ENCODE data around the gene LCA5. TPM values are rescaled to one million over a fixed set of nuclear protein-coding genes. Genes with fewer than 3 reads are reported as not detected.

LCA5 gene
- total RNA-seq, 1 donor from 2014 or later: 1.8 TPM

DNA sequence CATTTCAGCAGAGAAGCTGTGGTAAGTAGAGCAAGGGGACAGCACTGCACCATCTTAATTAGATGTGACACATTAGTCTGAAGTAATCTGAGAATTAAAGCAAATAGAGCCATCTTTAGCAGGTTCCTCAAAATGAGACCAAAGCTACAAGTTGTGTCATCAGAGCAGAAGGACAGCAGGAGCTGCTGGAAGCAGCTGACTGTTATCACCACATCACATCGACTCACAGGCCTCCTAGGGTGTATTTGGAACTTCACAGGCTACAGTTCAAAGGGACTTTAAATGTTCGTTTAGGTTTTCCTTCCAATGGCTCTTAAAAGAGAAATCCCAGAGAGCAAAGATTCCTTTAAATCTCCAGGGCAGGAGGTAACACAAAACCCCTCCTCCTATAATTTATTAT is 69.5 kb downstream of the LCA5 start:
- no peak overlapping the region for H3K27ac ChIP-seq (replicated peaks)
- no peak for TF ChIP-seq CTCF (IDR thresholded peaks at IDR 0.05; ENCODE audit: borderline replicate concordance)
- H3K27me3 ChIP-seq (ENCODE audit: low read depth): no peaks in the 10 kb centered on the region
- no peaks in the 10 kb centered on the region for H3K36me3 ChIP-seq
- no peak for DNase-seq
- H3K4me1 ChIP-seq: no peaks in the 10 kb centered on the region
- intact Hi-C loops (cut with micrococcal nuclease): no loop called here
- H3K4me3 ChIP-seq: no peak overlapping the region
- H3K9me3 ChIP-seq (replicated peaks): no peaks in the 10 kb centered on the region

DNA sequence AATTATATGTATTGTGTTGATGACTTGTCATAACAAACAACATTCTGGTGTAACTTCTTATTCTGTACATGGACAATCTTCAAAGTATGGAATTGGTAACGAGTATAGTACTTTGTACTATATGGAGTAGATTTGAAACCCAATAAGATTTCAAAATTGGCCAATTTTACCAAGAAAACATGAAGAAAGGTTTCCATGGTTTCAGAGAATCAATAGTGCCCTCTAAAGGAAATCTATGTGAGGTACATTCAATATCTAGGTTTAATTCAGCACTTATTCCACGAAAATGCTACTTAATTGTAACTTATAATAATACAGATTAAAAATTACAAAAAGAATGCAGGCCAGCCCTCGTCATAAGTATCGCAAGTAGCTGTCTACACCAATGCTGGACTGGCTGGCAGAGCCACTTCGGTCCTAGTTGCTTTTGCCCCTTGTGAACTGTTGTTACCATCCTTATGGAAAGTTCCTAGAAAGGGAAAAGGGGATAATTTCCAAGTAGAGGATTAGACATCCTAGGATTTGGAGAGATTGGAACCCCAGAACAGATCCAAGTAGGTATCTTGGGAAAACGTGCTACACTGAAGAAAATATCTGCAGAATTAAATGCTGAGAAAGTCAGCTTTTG is 70.9 kb downstream of the LCA5 start:
- no peaks in the 10 kb centered on the region for H3K4me1 ChIP-seq
- H3K27ac ChIP-seq (replicated peaks): no peak overlapping the region
- H3K4me3 ChIP-seq: no peak overlapping the region
- no peaks in the 10 kb centered on the region for H3K9me3 ChIP-seq (replicated peaks)
- intact Hi-C loops (cut with micrococcal nuclease): no loop called here
- no peak for DNase-seq
- H3K27me3 ChIP-seq (ENCODE audit: low read depth): no peaks in the 10 kb centered on the region
- peak; percentile 67 for TF ChIP-seq CTCF (IDR thresholded peaks at IDR 0.05; ENCODE audit: borderline replicate concordance)
- H3K36me3 ChIP-seq: no peaks in the 10 kb centered on the region

GRCh38 chr6:79465381-79465780 is 71.8 kb downstream of the LCA5 start:
- no peaks in the 10 kb centered on the region for H3K9me3 ChIP-seq (replicated peaks)
- no peak for DNase-seq
- no peak overlapping the region for H3K4me3 ChIP-seq
- H3K4me1 ChIP-seq: no peaks in the 10 kb centered on the region
- no peak for TF ChIP-seq CTCF (IDR thresholded peaks at IDR 0.05; ENCODE audit: borderline replicate concordance)
- intact Hi-C loops (cut with micrococcal nuclease): no loop called here
- H3K27me3 ChIP-seq (ENCODE audit: low read depth): no peaks in the 10 kb centered on the region
- H3K27ac ChIP-seq (replicated peaks): no peak overlapping the region
- H3K36me3 ChIP-seq: no peaks in the 10 kb centered on the region

DNA sequence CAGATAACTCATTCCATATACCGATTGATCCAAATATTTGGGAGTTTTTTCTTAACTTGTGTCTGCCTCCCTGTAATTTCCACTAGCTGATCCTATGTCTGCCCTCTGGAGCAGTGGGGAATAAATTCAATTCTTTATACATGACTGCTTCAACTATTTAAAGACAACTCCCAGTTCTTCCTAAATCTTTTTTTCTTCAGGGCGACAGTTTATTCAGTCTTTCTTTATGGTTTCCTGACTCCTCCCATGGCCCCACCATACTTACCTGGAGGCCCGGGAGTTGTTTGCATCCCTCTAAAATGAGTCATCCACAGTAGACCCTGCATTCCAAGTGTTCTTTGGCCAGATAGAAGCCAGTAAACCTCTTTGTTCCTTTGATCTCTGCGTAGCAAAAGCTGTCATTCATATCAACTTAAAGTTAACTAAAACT is 73.6 kb downstream of the LCA5 start:
- no peaks in the 10 kb centered on the region for H3K27me3 ChIP-seq (ENCODE audit: low read depth)
- H3K4me1 ChIP-seq: no peaks in the 10 kb centered on the region
- intact Hi-C loops (cut with micrococcal nuclease): no loop called here
- no peak for TF ChIP-seq CTCF (IDR thresholded peaks at IDR 0.05; ENCODE audit: borderline replicate concordance)
- H3K36me3 ChIP-seq: no peaks in the 10 kb centered on the region
- no peaks in the 10 kb centered on the region for H3K9me3 ChIP-seq (replicated peaks)
- no peak for DNase-seq
- H3K4me3 ChIP-seq: no peak overlapping the region
- no peak overlapping the region for H3K27ac ChIP-seq (replicated peaks)

DNA sequence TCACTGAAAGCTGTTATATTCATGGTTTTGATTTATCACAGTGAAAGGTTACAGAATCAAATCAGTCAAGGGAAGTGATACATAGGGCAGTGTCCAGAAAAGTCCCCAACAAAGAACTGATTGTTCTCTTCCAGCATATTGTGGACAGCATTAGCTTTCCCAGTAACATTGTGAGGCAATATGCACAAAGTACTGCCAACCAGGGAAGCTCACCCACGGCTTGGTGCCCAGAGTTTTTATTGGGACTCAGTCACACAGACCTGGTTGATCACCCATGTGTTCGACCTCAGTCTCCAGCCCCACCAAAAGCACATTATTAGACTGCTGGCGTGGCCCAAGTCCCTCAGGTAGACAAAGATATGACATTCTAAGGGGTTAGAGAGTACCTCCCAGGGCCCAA is 76.0 kb downstream of the LCA5 start:
- DNase-seq: no peak
- intact Hi-C loops (cut with micrococcal nuclease): no loop called here
- Histone ChIP-seq H3K4me1 (no peaks in the 10 kb centered on the region), H3K27me3 (ENCODE audit: low read depth) (no peaks in the 10 kb centered on the region), H3K36me3 (no peaks in the 10 kb centered on the region), H3K27ac (replicated peaks) (no peak overlapping the region), H3K9me3 (replicated peaks) (no peaks in the 10 kb centered on the region), H3K4me3 (no peak overlapping the region)
- no peak for TF ChIP-seq CTCF (IDR thresholded peaks at IDR 0.05; ENCODE audit: borderline replicate concordance)
